Naive thymus-derived CD8-positive, alpha-beta T cell (primary cell): Measurements from ENCODE around the gene ADCY5. TPM values are rescaled to one million over a fixed set of nuclear protein-coding genes. Genes with fewer than 3 reads are reported as not detected.

Experiments
- ATAC-seq, 2 donors: fragments of 150-1000 bp; cut with Tn5 transposase in 1 of 2; sonication (Bioruptor Pico), chemical (Tn5 transposase) in 1 of 2; 1 replicate in 1 of 2; 2 replicates in 1 of 2; pipeline ENCODE4 v1.10.0; 2021; ENCODE audit warnings: mild to moderate bottlenecking in 2 of 2, moderate library complexity in 2 of 2
- POLR2A ChIA-PET: fragments of 350-600 bp; sonication (Branson Sonifier 250); formaldehyde crosslinking; loops from one replicate; lab custom pipeline; 2021; ENCODE audit warnings: antibody characterized with exemption; lab: Charles Lee
- DNase-seq, 10 donors: peaks; one replicate each; pipeline versions ENCODE4 v3.0.0 to v3.0.0-alpha.2; 2020 to 2022
- H3K27ac Mint-ChIP-seq, 10 donors: one replicate each; pipeline ENCODE4 v1.8.0; 2020 to 2022; ENCODE audit warnings: mild to moderate bottlenecking in 10 of 10, mixed read lengths in 10 of 10, moderate library complexity in 4 of 10, inconsistent platforms in 1 of 10
- H3K27me3 Mint-ChIP-seq, 5 donors: one replicate each; pipeline ENCODE4 v1.8.0; 2021 to 2022; ENCODE audit warnings: mixed read lengths in 5 of 5
- H3K36me3 Mint-ChIP-seq, 3 donors: one replicate each; pipeline ENCODE4 v1.8.0; 2020 to 2022; ENCODE audit warnings: mixed read lengths in 3 of 3, mild to moderate bottlenecking in 2 of 3, inconsistent platforms in 1 of 3
- H3K4me1 Mint-ChIP-seq, 4 donors: one replicate each; pipeline ENCODE4 v1.8.0; 2021 to 2022; ENCODE audit warnings: mixed read lengths in 4 of 4
- H3K4me3 Mint-ChIP-seq, 10 donors: one replicate each; pipeline ENCODE4 v1.8.0; 2020 to 2022; ENCODE audit warnings: mild to moderate bottlenecking in 10 of 10, mixed read lengths in 10 of 10, moderate library complexity in 6 of 10, inconsistent platforms in 1 of 10
- H3K9me3 Mint-ChIP-seq, 9 donors: one replicate each; pipeline ENCODE4 v1.8.0; 2020 to 2022; ENCODE audit warnings: mixed read lengths in 9 of 9, mild to moderate bottlenecking in 3 of 9, inconsistent platforms in 1 of 9, moderate library complexity in 1 of 9
- polyA plus RNA-seq, 3 donors: library from polyadenylated mRNA; unstranded; fragments of 300-500 nt; fragmentation: Illumina TruSeq; gene quantifications; one replicate each; pipeline ENCODE4 v1.2.3, GENCODE V29; 2021
- total RNA-seq, 8 experiments: library from RNA in 2 of 8; stranded (reverse) in 2 of 8; gene quantifications; one replicate each; pipeline ENCODE4 v1.2.3 and lab custom pipeline; 2021 to 2026

Gene ADCY5
- total and polyA plus RNA-seq, 5 experiments from 2014 or later = 0.03 to 0.07 TPM; not detected in 3

DNA sequence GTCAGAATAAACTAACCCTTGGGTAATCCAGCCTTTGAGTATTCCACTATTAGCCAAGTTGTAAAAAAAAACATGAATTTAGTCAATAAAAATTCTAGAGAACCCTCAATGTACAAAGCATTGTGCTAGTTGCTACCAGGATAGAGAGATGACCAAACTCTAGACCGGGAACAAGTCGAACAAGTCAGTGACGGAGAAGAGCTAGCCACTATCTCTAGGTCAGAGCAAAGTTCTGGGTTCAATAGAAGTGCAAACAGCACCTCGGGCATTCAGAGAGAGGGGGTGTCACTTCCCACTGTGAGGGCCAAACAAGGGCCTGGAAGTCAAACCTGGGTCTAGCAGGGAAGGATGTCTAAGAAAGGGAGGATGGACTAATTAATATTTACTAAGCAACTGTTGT is 2.3 kb upstream of the ADCY5 start:
- no peak for ATAC-seq
- Mint-ChIP-seq H3K4me1 (peaks cover 0 to 7% (median 6%) of the 10 kb centered on the region in 4 donors), H3K4me3 (peak overlapping the region in 6 of 10 donors; percentile 12 to 75 (median 51)), H3K27me3 (peaks cover 24 to 52% (median 39%) of the 10 kb centered on the region in 5 donors), H3K9me3 (peaks cover 0 to 2% (median 0%) of the 10 kb centered on the region in 9 donors), H3K27ac (no peak overlapping the region), H3K36me3 (no peaks in the 10 kb centered on the region)
- DNase-seq = no peak
- POLR2A ChIA-PET = no interaction called here

- DNase-seq (no peak), ATAC-seq (no peak)
- Mint-ChIP-seq H3K27me3 (peaks cover 34 to 59% (median 48%) of the 10 kb centered on the region in 5 donors), H3K36me3 (no peaks in the 10 kb centered on the region), H3K4me1 (peaks cover 0 to 7% (median 6%) of the 10 kb centered on the region in 4 donors), H3K4me3 (peak overlapping the region; percentile 32 to 81 (median 68)), H3K9me3 (peaks cover 0 to 3% (median 0%) of the 10 kb centered on the region in 9 donors), H3K27ac (no peak overlapping the region)
- POLR2A ChIA-PET = interaction anchor here (0.6 kb wide), 1 partner anchor 15 kb away, joined by 4 read pairs; no protein-coding TSS in a partner anchor
These were observed 1.2 kb upstream of the ADCY5 start for GRCh38 chr3:123449997-123450604.

- peak; percentile 24 to 37 for ATAC-seq
- DNase-seq = peak in 1 of 10 donors; percentile 11
These were observed 459 bp upstream of the ADCY5 start for GRCh38 chr3:123449102-123449996.

DNA sequence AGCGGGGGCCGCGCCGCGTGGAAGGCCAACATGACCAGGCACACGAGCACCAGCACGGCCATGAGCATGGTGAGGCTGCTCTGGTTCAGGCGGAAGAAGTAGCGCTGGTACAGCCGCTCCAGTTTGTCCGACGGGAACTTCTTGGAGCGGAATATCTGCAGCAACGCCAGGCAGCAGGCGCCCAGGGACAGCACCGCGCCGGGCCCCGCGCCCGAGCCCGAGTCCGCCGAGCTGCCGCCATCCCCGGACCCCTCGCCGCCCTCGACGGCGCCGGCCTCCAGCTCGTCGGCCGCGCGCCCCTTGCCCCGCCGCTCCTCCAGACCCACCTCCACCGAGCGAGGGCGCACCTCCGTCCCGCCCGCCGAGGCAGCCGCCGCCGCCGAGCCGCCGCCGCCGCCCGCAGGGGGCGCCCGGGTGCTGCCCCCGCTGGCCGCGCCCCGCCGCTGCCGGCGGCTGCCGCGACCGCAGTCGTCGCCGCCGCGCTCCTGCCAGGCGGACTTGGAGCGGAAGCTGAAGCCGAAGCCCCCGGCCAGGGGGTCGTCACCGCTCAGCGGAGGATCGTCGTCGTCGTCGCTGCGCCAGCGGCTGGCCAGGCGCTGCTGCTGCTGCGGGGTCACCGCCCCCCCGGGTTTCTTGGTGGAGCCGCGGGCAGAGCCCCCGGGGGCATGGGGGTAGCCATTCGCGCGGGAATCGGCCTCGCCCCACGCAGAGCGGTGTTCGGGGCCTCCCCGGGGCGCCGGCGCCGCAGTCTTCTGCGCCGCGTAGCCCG is 957 bp downstream of the ADCY5 start:
- no peaks in the 10 kb centered on the region for H3K36me3 Mint-ChIP-seq
- ATAC-seq (peak; percentile 61 to 74), DNase-seq (peak in 8 of 10 donors; percentile 5 to 50 (median 26))
- peak overlapping the region in 4 of 10 donors; percentile 24 to 74 (median 62) for H3K4me3 Mint-ChIP-seq
- H3K27me3 Mint-ChIP-seq = peaks cover 35 to 64% (median 54%) of the 10 kb centered on the region in 5 donors
- POLR2A ChIA-PET = no interaction called here
- peaks cover 0 to 3% (median 0%) of the 10 kb centered on the region in 9 donors for H3K9me3 Mint-ChIP-seq
- H3K4me1 Mint-ChIP-seq = peaks cover 0 to 7% (median 6%) of the 10 kb centered on the region in 4 donors
- H3K27ac Mint-ChIP-seq = no peak overlapping the region

More at GRCh38 chr3:123449102-123449996, 459 bp upstream of the ADCY5 start:
- peaks cover 0 to 3% (median 0%) of the 10 kb centered on the region in 9 donors for H3K9me3 Mint-ChIP-seq
- peak overlapping the region in 7 of 10 donors; percentile 32 to 81 (median 70) for H3K4me3 Mint-ChIP-seq
- H3K27ac Mint-ChIP-seq = no peak overlapping the region
- H3K4me1 Mint-ChIP-seq = peaks cover 0 to 7% (median 6%) of the 10 kb centered on the region in 4 donors
- POLR2A ChIA-PET = no interaction called here
- no peaks in the 10 kb centered on the region for H3K36me3 Mint-ChIP-seq
- H3K27me3 Mint-ChIP-seq = peaks cover 35 to 62% (median 51%) of the 10 kb centered on the region in 5 donors

DNA sequence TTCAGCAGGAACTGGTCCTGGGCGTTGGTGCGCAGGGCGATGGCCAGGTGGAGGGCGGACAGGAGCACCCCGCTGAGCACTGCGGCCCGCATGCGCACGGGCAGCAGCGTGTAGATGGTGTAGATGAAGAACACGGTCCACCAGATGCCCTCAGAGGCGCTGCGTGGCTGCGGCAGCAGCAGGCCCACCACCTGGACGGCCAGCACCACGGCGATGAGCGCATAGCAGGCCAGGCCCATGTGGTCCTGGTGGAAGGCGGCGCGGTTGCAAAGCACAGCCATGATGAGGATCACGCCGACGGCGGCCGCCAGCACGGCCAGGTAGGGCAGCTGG is 1.5 kb downstream of the ADCY5 start:
- Mint-ChIP-seq H3K9me3 (peaks cover 0 to 3% (median 0%) of the 10 kb centered on the region in 9 donors), H3K27ac (no peak overlapping the region), H3K4me3 (peak overlapping the region in 8 of 10 donors; percentile 18 to 79 (median 62)), H3K36me3 (no peaks in the 10 kb centered on the region), H3K4me1 (peaks cover 0 to 7% (median 6%) of the 10 kb centered on the region in 4 donors), H3K27me3 (peaks cover 38 to 69% (median 57%) of the 10 kb centered on the region in 5 donors)
- POLR2A ChIA-PET = no interaction called here
- DNase-seq = no peak
- no peak for ATAC-seq

- Mint-ChIP-seq H3K27me3 (peaks cover 42 to 77% (median 61%) of the 10 kb centered on the region in 5 donors), H3K9me3 (peaks cover 0 to 3% (median 0%) of the 10 kb centered on the region in 9 donors), H3K36me3 (no peaks in the 10 kb centered on the region), H3K27ac (peak overlapping the region in 2 of 10 donors; percentile 25 to 27), H3K4me1 (peaks cover 0 to 7% (median 6%) of the 10 kb centered on the region in 4 donors), H3K4me3 (peak overlapping the region; percentile 54 to 85 (median 75))
- POLR2A ChIA-PET = no interaction called here
- ATAC-seq = no peak
- DNase-seq = no peak
These were observed 2.2 kb downstream of the ADCY5 start for GRCh38 chr3:123446610-123447109.

DNA sequence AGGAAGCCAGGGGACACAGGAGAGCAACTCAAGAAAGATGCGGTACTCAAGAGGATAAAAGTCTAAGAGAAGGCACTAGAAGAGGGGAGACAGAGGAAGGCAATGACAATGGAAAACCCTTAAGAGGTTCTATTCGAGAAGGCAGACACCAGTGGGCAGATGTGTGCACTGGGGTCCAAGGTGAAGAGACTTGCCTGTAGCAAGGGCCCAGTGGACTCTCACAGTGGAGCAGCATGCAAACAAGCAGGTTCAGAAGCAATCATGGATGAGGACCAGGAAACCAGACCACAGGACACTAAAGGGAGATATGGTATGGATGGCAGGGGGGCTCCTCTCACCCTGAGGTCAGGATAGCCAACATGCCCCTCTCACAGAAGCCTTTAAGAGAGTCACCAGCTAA is 2.7 kb downstream of the ADCY5 start:
- Mint-ChIP-seq H3K4me3 (peak overlapping the region in 8 of 10 donors; percentile 54 to 84 (median 74)), H3K36me3 (no peaks in the 10 kb centered on the region), H3K4me1 (peaks cover 0 to 7% (median 6%) of the 10 kb centered on the region in 4 donors), H3K27ac (no peak overlapping the region), H3K27me3 (peaks cover 44 to 77% (median 64%) of the 10 kb centered on the region in 5 donors), H3K9me3 (peaks cover 0 to 3% (median 0%) of the 10 kb centered on the region in 9 donors)
- POLR2A ChIA-PET = no interaction called here
- no peak for DNase-seq
- ATAC-seq = no peak

- POLR2A ChIA-PET = no interaction called here
- Mint-ChIP-seq H3K9me3 (peaks cover 0 to 3% (median 0%) of the 10 kb centered on the region in 9 donors), H3K27me3 (peaks cover 41 to 77% (median 63%) of the 10 kb centered on the region in 5 donors), H3K27ac (no peak overlapping the region), H3K36me3 (no peaks in the 10 kb centered on the region), H3K4me1 (peaks cover 0 to 7% (median 6%) of the 10 kb centered on the region in 4 donors), H3K4me3 (peak overlapping the region in 3 of 10 donors; percentile 38 to 64 (median 46))
- no peak for ATAC-seq
- DNase-seq = no peak
These were observed 3.2 kb downstream of the ADCY5 start for GRCh38 chr3:123445702-123446101.

GRCh38 chr3:123444744-123445143 is 4.1 kb downstream of the ADCY5 start:
- POLR2A ChIA-PET = no interaction called here
- Mint-ChIP-seq H3K4me3 (no peak overlapping the region), H3K9me3 (peaks cover 0 to 3% (median 0%) of the 10 kb centered on the region in 9 donors), H3K36me3 (no peaks in the 10 kb centered on the region), H3K27ac (no peak overlapping the region), H3K27me3 (peaks cover 40 to 75% (median 59%) of the 10 kb centered on the region in 5 donors), H3K4me1 (peaks cover 0 to 7% (median 2%) of the 10 kb centered on the region in 4 donors)
- ATAC-seq (no peak), DNase-seq (no peak)

- H3K9me3 Mint-ChIP-seq = peaks cover 0 to 3% (median 0%) of the 10 kb centered on the region in 9 donors
- no peak for ATAC-seq
- no peak for DNase-seq
- H3K4me1 Mint-ChIP-seq = peaks cover 0 to 7% (median 2%) of the 10 kb centered on the region in 4 donors
- no peaks in the 10 kb centered on the region for H3K36me3 Mint-ChIP-seq
- no peak overlapping the region for H3K27ac Mint-ChIP-seq
- H3K27me3 Mint-ChIP-seq = peaks cover 43 to 75% (median 61%) of the 10 kb centered on the region in 5 donors
- H3K4me3 Mint-ChIP-seq = no peak overlapping the region
- POLR2A ChIA-PET = no interaction called here
These were observed 4.9 kb downstream of the ADCY5 start for GRCh38 chr3:123444023-123444422.

DNA sequence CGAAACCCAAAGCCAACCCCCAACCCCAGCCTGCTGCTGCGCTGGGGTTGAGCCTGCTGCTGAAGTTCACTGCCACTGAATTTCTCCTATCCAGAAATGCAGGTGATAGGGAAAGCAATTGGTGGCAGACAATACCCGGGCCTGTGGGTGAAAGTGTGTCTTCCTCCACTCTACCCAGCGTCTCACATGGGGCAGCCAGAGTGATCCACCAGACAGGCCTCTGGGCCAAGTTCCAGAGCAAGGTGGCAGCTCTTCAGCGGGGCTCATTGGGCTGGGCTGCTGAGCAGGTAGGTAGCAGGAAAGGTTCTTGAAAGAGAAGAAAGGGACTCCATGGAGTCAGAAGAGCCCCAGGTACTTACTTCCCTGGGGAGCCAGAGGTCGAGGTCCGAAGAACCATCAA is 6.0 kb downstream of the ADCY5 start:
- no peaks in the 10 kb centered on the region for H3K36me3 Mint-ChIP-seq

GRCh38 chr3:123442125-123442524 is 6.8 kb downstream of the ADCY5 start:
- POLR2A ChIA-PET = no interaction called here
- Mint-ChIP-seq H3K36me3 (no peaks in the 10 kb centered on the region), H3K9me3 (peaks cover 0 to 3% (median 0%) of the 10 kb centered on the region in 9 donors), H3K4me1 (peaks cover 0 to 3% (median 2%) of the 10 kb centered on the region in 4 donors), H3K27me3 (peaks cover 43 to 81% (median 57%) of the 10 kb centered on the region in 5 donors), H3K27ac (no peak overlapping the region), H3K4me3 (no peak overlapping the region)
- ATAC-seq (no peak), DNase-seq (no peak)

More for the DNA sequence above, 6.0 kb downstream of the ADCY5 start:
- POLR2A ChIA-PET = no interaction called here
- no peak overlapping the region for H3K27ac Mint-ChIP-seq
- H3K4me3 Mint-ChIP-seq = no peak overlapping the region
- ATAC-seq (no peak), DNase-seq (no peak)
- peaks cover 43 to 85% (median 61%) of the 10 kb centered on the region in 5 donors for H3K27me3 Mint-ChIP-seq
- H3K4me1 Mint-ChIP-seq = peaks cover 0 to 7% (median 2%) of the 10 kb centered on the region in 4 donors
- peaks cover 0 to 3% (median 0%) of the 10 kb centered on the region in 9 donors for H3K9me3 Mint-ChIP-seq
